ENCODE measurements around the gene DNAH2. TPM values are rescaled to one million over a fixed set of nuclear protein-coding genes. Genes with fewer than 3 reads are reported as not detected.
A peak's percentile ranks its signal among the peaks of the same experiment; 100 is the strongest.

Gene DNAH2
- total RNA-seq, 6 donors from 2014 or later: 0.66 to 34.6 (median 6.0) TPM

- Histone ChIP-seq H3K36me3 (no peaks in the 10 kb centered on the region), H3K27ac (no peak overlapping the region), H3K4me1 (no peaks in the 10 kb centered on the region), H3K27me3 (no peaks in the 10 kb centered on the region), H3K9me3 (no peaks in the 10 kb centered on the region), H3K4me3 (no peak overlapping the region)
- TF ChIP-seq CTCF (IDR thresholded peaks at IDR 0.05): no peak
- TF ChIP-seq POLR2A (IDR thresholded peaks at IDR 0.05): no peak
- TF ChIP-seq POLR2AphosphoS5 (IDR thresholded peaks at IDR 0.05): no peak
- no peak for ATAC-seq (ENCODE audit: low FRiP score in 2 of 2)
- WGBS, 2 donors: 71 to 79% methylated on average over 3 of the region's 3 CpGs
- DNase-seq: no peak
Observed at GRCh38 chr17:7811251-7811650, 93.7 kb downstream of the DNAH2 start.

DNA sequence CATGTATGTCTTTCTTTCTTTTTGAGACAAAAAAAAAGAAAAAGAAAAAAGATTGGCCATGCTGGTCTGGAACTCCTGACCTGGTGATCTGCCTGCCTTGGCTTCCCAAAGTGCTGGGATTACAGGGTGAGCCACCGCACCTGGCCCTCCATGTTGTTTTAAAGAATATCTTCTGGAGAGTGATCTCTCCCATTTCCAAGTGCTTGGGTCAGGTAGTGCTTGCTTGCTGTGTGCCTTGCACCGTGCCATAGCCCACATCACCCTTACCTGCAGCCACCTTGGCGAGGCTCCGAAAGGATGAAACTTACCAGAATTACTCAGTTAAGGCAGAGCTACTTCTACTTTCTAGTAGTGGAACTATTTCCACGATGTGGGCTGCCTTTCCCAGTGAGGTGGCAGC, 97.4 kb downstream of the DNAH2 start:
- no peak for ATAC-seq (ENCODE audit: low FRiP score in 2 of 2)
- H3K27ac ChIP-seq: no peak overlapping the region
- no peak for TF ChIP-seq EP300 (IDR thresholded peaks at IDR 0.05)
- TF ChIP-seq POLR2A (IDR thresholded peaks at IDR 0.05): no peak
- no peak for TF ChIP-seq POLR2AphosphoS5 (IDR thresholded peaks at IDR 0.05)

GRCh38 chr17:7816926-7817642, 99.5 kb downstream of the DNAH2 start:
- Histone ChIP-seq H3K27ac (no peak overlapping the region), H3K4me3 (no peak overlapping the region)
- WGBS, 2 donors: 59 to 77% methylated on average over 9 to 10 of the region's 10 CpGs

More for the DNA sequence above, 97.4 kb downstream of the DNAH2 start:
- no peak overlapping the region for H3K4me3 ChIP-seq
- no peaks in the 10 kb centered on the region for H3K36me3 ChIP-seq
- no peaks in the 10 kb centered on the region for H3K9me3 ChIP-seq
- no peaks in the 10 kb centered on the region for H3K27me3 ChIP-seq
- 92 to 95% methylated on average over 5 of the region's 5 CpGs for WGBS, 2 donors
- no peaks in the 10 kb centered on the region for H3K4me1 ChIP-seq
- no peak for DNase-seq

DNA sequence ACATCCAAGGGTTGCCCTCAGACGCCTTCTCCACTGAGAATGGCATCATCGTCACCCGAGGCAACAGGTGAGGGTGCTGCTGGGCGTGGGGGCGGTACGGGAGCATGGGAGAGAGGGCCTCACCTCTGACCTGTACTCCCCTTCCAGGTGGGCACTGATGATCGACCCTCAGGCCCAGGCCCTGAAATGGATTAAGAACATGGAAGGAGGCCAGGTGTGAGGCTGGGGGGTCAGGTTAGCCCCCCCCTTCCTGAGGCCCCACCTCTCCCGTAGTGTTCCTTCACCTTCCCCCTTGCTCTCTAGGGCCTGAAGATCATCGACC, 100.1 kb downstream of the DNAH2 start:
- TF ChIP-seq POLR2A (IDR thresholded peaks at IDR 0.05) (no peak), EP300 (IDR thresholded peaks at IDR 0.05) (no peak), CTCF (IDR thresholded peaks at IDR 0.05) (no peak), POLR2AphosphoS5 (IDR thresholded peaks at IDR 0.05) (no peak)
- no peaks in the 10 kb centered on the region for H3K9me3 ChIP-seq
- no peaks in the 10 kb centered on the region for H3K27me3 ChIP-seq
- H3K36me3 ChIP-seq: no peaks in the 10 kb centered on the region
- no peaks in the 10 kb centered on the region for H3K4me1 ChIP-seq
- 88 to 89% methylated on average over 6 to 9 of the region's 9 CpGs for WGBS, 2 donors
- ATAC-seq (ENCODE audit: low FRiP score in 2 of 2) (no peak), DNase-seq (peak in 1 of 2 donors; percentile 53)
- no peak overlapping the region for H3K4me3 ChIP-seq
- no peak overlapping the region for H3K27ac ChIP-seq

More at GRCh38 chr17:7816926-7817642, 99.5 kb downstream of the DNAH2 start:
- H3K27me3 ChIP-seq: no peaks in the 10 kb centered on the region
- TF ChIP-seq POLR2A (IDR thresholded peaks at IDR 0.05) (no peak), POLR2AphosphoS5 (IDR thresholded peaks at IDR 0.05) (no peak), EP300 (IDR thresholded peaks at IDR 0.05) (no peak), CTCF (IDR thresholded peaks at IDR 0.05) (no peak)
- ATAC-seq (ENCODE audit: low FRiP score in 2 of 2) (no peak), DNase-seq (no peak)
- no peaks in the 10 kb centered on the region for H3K36me3 ChIP-seq
- no peaks in the 10 kb centered on the region for H3K4me1 ChIP-seq
- H3K9me3 ChIP-seq: no peaks in the 10 kb centered on the region

DNA sequence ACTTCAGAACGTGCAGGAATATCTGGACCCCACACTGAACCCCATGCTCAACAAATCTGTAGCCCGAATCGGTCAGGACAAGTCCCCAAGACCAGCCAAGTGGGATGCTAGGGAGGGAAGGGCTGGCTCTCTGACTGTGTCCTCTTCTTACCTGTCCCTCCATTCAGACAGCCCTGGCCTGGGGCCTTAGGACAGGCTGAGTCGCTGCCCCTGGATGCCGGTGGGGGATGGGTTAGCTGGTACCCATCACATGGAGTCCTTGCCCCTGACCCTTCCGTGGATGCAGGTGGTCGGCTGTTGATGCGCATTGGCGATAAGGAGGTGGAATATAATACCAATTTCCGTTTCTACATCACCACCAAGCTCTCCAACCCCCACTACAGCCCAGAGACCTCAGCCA, 100.5 kb downstream of the DNAH2 start:
- TF ChIP-seq POLR2AphosphoS5 (IDR thresholded peaks at IDR 0.05) (no peak), EP300 (IDR thresholded peaks at IDR 0.05) (no peak), CTCF (IDR thresholded peaks at IDR 0.05) (no peak), POLR2A (IDR thresholded peaks at IDR 0.05) (no peak)
- ATAC-seq (ENCODE audit: low FRiP score in 2 of 2): no peak
- WGBS, 2 donors: 87 to 100% methylated on average over 3 to 10 of the region's 10 CpGs
- H3K27me3 ChIP-seq: no peaks in the 10 kb centered on the region
- H3K9me3 ChIP-seq: no peaks in the 10 kb centered on the region
- H3K4me3 ChIP-seq: no peak overlapping the region
- no peak overlapping the region for H3K27ac ChIP-seq
- H3K36me3 ChIP-seq: no peaks in the 10 kb centered on the region
- no peak for DNase-seq
- no peaks in the 10 kb centered on the region for H3K4me1 ChIP-seq

Measured in upper lobe of left lung (tissue), 6 donors.